Frontal cortex (tissue), 4 donors: ENCODE measurements around the gene PDILT. TPM values are rescaled to one million over a fixed set of nuclear protein-coding genes. Genes with fewer than 3 reads are reported as not detected.

Experiments used
- DNase-seq, 2 donors: peaks; one replicate each; pipeline ENCODE4 v3.0.0; 2012; ENCODE audit warnings: low spot score in 2 of 2
- FAIRE-seq: peaks from 2 replicates; lab custom pipeline; 2012; peaks lifted over from hg19 to GRCh38; lab: Jason Lieb, UNC
- total RNA-seq: library from RNA; depleted of rRNA; stranded (reverse); fragments of >200 nt; gene quantifications from one replicate; pipeline ENCODE4 v1.2.3, GENCODE V29; 2014
- donor health status: control.
- donor health status: control.
- donor health status: control.

Gene PDILT
- total RNA-seq, 1 donor from 2014 or later = not detected

GRCh38 chr16:20310421-20311395 lies 93.8 kb downstream of the PDILT start:
- no peak for FAIRE-seq
- DNase-seq = no peak

GRCh38 chr16:20309786-20310185 lies 94.8 kb downstream of the PDILT start:
- DNase-seq (no peak), FAIRE-seq (no peak)

Other genes starting within 250 kb of the PDILT start
- gene GP2, start 77.2 kb downstream of the PDILT start, total RNA-seq = under 0.01 TPM
- not detected for gene UMOD, start 52.0 kb downstream of the PDILT start, total RNA-seq
- gene ACSM5, start 4.8 kb upstream of the PDILT start, total RNA-seq = under 0.01 TPM
- gene ACSM2A, start 46.8 kb upstream of the PDILT start, total RNA-seq = not detected
- not detected for gene ACSM2B, start 171.6 kb upstream of the PDILT start, total RNA-seq